Measurements from ENCODE around the gene GTF2B. TPM values are rescaled to one million over a fixed set of nuclear protein-coding genes. Genes with fewer than 3 reads are reported as not detected.

Gene GTF2B
- total and polyA plus RNA-seq, 2 donors (not counting 1 experiment from before 2014, with no cell fraction given): 37.8 to 42.2 TPM

- Histone ChIP-seq H4K20me1 (ENCODE audit: control insufficient read depth, extremely low read depth, insufficient read depth, low read length) (no peaks in the 10 kb centered on the region), H3K27ac (ENCODE audit: insufficient read depth, low read length) (no peak overlapping the region), H2AFZ (ENCODE audit: low read length) (no peak overlapping the region), H3K9me3 (ENCODE audit: control insufficient read depth, insufficient read depth, low read depth, low read length) (no peaks in the 10 kb centered on the region), H3K9ac (ENCODE audit: insufficient read depth, low read length) (no peak overlapping the region), H3K27me3 (ENCODE audit: control insufficient read depth, insufficient read depth, low read length) (no peaks in the 10 kb centered on the region), H3K4me1 (ENCODE audit: control insufficient read depth, extremely low read depth, insufficient read depth, low read length) (no peaks in the 10 kb centered on the region), H3K4me2 (ENCODE audit: extremely low read depth, insufficient read depth, low read length) (no peak overlapping the region), H3K79me2 (ENCODE audit: control insufficient read depth, insufficient read depth, low read length) (no peaks in the 10 kb centered on the region), H3K4me3 (replicated peaks in 1 of 4; ENCODE audit: control extremely low read depth in 1 of 4, insufficient read depth in 1 of 4, low read depth in 3 of 4, low read length in 4 of 4) (no peak overlapping the region), H3K36me3 (ENCODE audit: control insufficient read depth, insufficient read depth, low read length) (no peaks in the 10 kb centered on the region)
- DNase-seq (ENCODE audit: low read depth in 2 of 2): peak; percentile 52 to 77
- TF ChIP-seq EZH2 (IDR thresholded peaks at IDR 0.05; ENCODE audit: low read length, missing control alignments) (no peak), CTCF (conservative IDR thresholded peaks at IDR 0.05 in 1 of 2, IDR thresholded peaks at IDR 0.05 in 1 of 2; ENCODE audit: low read depth in 1 of 2, low read length in 2 of 2) (no peak)
These were observed 88.4 kb downstream of the GTF2B start for GRCh38 chr1:88802950-88803349.

Other genes starting within 250 kb of the GTF2B start
- 22.6 and 28.7 TPM in 2 replicates for gene PKN2, start 207.3 kb downstream of the GTF2B start, total RNA-seq
- gene PKN2, start 207.3 kb downstream of the GTF2B start, polyA plus RNA-seq: 26.8 and 29.9 TPM in 2 replicates
- 14.1 and 16.7 TPM in 2 replicates for gene KYAT3, start 101.1 kb upstream of the GTF2B start, total RNA-seq
- gene KYAT3, start 101.1 kb upstream of the GTF2B start, polyA plus RNA-seq: 43.5 and 55.9 TPM in 2 replicates
- 11.2 and 12.1 TPM in 2 replicates for gene RBMXL1, start 101.1 kb upstream of the GTF2B start, total RNA-seq
- gene RBMXL1, start 101.1 kb upstream of the GTF2B start, polyA plus RNA-seq: 8.5 and 10.9 TPM in 2 replicates
- gene GBP3, start 131.3 kb upstream of the GTF2B start, total RNA-seq: 44.9 and 46.0 TPM in 2 replicates
- gene GBP3, start 131.3 kb upstream of the GTF2B start, polyA plus RNA-seq: 51.5 and 75.1 TPM in 2 replicates
- gene GBP1, start 173.6 kb upstream of the GTF2B start, total RNA-seq: 35.7 and 45.6 TPM in 2 replicates
- gene GBP1, start 173.6 kb upstream of the GTF2B start, polyA plus RNA-seq: 48.1 and 74.2 TPM in 2 replicates
- gene GBP2, start 234.5 kb upstream of the GTF2B start, total RNA-seq: 70.7 and 96.8 TPM in 2 replicates
- gene GBP2, start 234.5 kb upstream of the GTF2B start, polyA plus RNA-seq: 19.6 and 50.6 TPM in 2 replicates

Measured in fibroblast of lung (primary cell).